Umbilical cord (tissue), 2 donors: ENCODE data around the gene CCDC124. TPM values are rescaled to one million over a fixed set of nuclear protein-coding genes. Genes with fewer than 3 reads are reported as not detected.
"Not testable (repeated sequence)": the region's sequence is repeated elsewhere in the genome, so short reads cannot be mapped to it uniquely, and the experiment has no call there.

Experiments used
- DNase-seq: peaks from one replicate; pipeline ENCODE4 v3.0.0-alpha.2; 2015; ENCODE audit warnings: low spot score
- total RNA-seq: library from RNA; depleted of rRNA; stranded (reverse); fragments of >200 nt; gene quantifications from one replicate; pipeline ENCODE4 v1.2.3, GENCODE V29; 2014; ENCODE audit warnings: low replicate concordance; ENCODE audit not compliant: insufficient read depth

The CCDC124 gene
- total RNA-seq, 1 donor from 2014 or later: 11.8 TPM

DNA sequence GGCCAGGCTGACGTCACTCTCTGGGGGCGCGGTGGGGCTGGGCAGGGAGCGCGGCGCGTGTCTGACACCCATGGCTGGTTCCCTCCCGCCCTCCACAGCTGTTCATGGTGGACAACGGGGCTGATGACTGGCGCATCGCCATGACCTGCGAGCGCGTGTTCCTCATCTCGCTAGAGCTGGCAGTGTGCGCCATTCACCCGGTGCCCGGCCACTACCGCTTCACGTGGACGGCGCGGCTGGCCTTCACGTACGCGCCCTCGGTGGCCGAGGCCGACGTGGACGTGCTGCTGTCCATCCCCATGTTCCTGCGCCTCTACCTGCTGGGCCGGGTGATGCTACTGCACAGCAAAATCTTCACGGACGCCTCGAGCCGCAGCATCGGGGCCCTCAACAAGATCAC lies 48.8 kb downstream of the CCDC124 start:
- no peak for DNase-seq

DNA sequence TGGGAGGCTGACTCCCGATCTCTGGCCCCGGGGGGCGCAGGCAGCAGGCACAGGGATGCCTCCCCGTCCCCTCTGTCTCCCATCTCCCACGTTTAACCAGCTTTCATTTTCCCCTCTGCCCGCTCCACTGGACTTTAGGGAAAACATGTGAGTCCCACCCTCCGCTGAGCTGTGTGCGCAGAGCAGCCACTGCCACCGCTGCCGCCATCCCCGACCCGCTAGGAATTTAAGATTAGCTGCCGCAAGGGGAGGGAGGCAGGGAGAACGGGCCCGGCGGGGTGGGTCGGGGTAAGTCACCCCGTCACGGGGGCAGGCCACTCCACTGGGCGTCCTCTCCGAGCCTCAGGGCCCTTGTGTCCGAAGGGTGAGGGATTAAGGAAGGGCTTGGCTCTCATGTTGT lies 49.6 kb downstream of the CCDC124 start:
- no peak for DNase-seq

DNA sequence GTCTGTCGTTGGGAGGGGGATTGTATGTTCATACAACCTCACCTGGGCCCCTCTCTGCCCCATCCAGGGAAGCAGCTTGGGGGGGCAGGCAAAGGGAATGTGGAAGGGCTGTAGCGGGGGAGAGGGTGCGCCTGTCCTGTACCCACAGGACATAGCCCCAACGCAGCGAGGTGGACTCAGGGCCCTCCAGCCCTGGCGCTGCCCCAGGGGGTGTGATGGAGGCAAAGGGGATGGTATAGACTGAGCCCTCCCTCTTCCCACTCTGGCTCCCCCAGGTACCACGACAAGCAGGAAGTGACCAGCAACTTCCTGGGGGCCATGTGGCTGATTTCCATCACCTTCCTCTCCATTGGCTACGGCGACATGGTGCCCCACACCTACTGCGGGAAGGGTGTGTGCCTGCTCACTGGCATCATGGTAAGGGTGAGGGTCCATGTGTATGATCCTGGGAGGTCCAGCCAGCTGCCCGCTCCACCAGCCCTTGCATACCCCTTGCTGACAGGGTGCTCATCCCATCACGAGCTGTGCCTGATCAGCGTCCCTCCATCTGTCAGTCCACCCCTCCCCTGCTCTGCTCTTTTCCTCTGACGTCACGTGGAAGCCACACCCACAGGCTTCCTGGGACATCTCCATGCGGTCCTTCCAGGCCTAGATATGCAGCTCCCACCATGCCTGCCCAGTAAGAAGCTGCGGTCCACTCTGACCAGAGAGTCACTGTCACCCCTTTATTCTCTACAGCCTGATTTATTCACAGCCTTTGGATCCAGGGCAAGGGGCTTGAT lies 52.4 kb downstream of the CCDC124 start:
- no peak for DNase-seq

DNA sequence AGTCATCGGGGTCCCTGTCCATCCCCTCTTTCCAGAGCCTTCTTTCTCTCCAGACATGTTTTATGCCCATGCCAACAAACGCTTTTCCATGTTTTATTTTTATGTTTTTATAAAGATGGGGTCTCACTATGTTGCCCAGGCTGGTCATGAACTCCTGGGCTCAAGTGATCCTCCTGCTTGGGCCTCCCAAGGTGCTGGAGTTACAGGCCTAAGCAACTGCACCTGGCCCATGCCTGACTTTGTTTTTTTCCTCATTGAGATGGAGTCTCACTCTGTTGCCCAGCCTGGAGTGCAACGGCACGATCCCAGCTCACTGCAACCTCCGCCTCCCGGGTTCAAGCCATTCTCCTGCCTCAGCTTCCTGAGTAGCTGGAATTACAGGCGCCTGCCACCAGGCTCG lies 53.8 kb downstream of the CCDC124 start:
- not testable (repeated sequence) for DNase-seq

DNA sequence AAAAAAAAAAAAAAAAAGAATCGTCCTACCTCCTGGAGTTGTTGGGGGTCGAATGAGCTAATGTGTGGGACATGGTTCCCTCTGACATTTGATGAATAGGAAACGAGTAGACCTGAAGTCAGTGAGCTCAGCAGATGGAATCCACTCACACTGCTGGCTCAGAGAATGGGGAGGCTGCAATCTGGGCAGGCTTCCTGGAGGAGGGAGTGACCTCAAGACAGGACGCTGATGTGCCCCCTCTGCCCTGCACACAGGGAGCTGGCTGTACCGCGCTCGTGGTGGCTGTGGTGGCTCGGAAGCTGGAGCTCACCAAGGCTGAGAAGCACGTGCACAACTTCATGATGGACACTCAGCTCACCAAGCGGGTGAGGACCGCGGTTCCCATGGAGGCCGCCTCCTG lies 55.3 kb downstream of the CCDC124 start:
- DNase-seq: no peak

DNA sequence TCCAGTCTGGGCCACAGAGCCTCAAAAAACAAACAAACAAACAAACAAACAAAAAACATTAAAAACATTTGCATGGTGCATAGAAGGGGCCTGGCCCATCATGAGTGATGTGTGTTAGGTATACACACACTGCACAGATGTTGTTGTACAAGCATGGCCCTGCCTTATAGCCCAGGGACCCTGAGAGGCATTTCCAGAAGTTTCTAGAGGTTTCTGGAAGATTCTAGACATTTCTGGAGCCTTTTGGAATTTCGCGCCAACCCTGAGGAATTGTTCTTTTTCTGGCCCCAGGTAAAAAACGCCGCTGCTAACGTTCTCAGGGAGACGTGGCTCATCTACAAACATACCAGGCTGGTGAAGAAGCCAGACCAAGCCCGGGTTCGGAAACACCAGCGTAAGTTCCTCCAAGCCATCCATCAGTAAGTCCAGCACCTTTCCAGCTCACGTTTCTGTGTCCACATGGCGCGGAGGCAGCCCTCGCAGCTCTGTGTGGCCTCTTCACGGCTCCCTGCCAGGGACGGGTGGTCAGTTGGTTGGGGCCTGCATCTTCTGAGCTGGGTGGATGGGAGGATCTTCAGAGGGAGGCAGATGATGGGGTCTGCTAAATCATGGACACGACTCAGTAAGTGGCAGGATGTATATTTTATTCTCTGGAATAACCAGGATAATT lies 56.7 kb downstream of the CCDC124 start:
- no peak for DNase-seq

DNA sequence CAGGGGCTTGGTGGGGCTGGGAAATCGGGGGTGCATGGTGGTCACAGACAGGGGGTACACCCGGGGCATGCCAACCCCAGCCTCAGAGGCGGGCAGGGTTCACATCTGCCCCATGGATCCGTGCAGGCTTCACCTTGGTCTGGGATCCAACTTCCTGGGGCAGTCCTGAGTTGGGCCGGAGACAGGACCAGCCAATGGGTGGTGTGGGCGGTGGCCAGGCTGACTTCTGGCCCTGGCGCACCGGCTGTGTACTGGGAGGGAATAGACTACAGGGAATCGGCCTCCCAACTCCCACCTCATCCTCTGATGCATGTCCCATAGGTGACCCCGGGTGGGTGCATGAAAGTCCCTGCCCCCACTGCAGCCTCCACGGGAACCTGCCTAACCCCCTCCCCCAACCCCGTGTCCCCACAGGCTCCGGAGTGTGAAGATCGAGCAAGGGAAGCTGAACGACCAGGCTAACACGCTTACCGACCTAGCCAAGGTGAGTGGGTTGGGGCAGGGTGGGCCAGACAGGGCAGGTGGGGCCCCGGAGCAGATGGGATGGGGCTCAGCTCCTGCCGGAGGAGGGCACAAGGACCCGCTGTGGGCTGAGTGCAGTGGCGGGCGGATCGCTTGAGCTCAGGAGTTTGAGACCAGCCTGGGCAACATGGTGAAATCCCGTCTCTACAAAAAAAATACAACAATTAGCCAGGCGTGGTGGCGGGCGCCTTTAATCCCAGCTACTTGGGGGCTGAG lies 60.4 kb downstream of the CCDC124 start:
- DNase-seq: no peak

Other genes starting within 250 kb of the CCDC124 start
- 0.48 TPM for gene UNC13A, start 244.7 kb upstream of the CCDC124 start, total RNA-seq
- 10.4 TPM for gene MAP1S, start 213.5 kb upstream of the CCDC124 start, total RNA-seq
- gene FCHO1, start 181.5 kb upstream of the CCDC124 start, total RNA-seq: 16.1 TPM
- 0.72 TPM for gene B3GNT3, start 137.9 kb upstream of the CCDC124 start, total RNA-seq
- not detected for gene INSL3, start 111.5 kb upstream of the CCDC124 start, total RNA-seq
- gene JAK3, start 85.0 kb upstream of the CCDC124 start, total RNA-seq: 32.7 TPM
- 957 TPM for gene RPL18A, start 73.1 kb upstream of the CCDC124 start, total RNA-seq
- not detected for gene SLC5A5, start 61.1 kb upstream of the CCDC124 start, total RNA-seq
- 0.48 TPM for gene KCNN1, start 34.1 kb downstream of the CCDC124 start, total RNA-seq
- 6.3 TPM for gene ARRDC2, start 75.2 kb downstream of the CCDC124 start, total RNA-seq
- 0.72 TPM for gene IL12RB1, start 153.9 kb downstream of the CCDC124 start, total RNA-seq
- 2.2 TPM for gene MAST3, start 164.8 kb downstream of the CCDC124 start, total RNA-seq
- 16.1 TPM for gene PIK3R2, start 220.1 kb downstream of the CCDC124 start, total RNA-seq
- 4.3 TPM for gene IFI30, start 240.8 kb downstream of the CCDC124 start, total RNA-seq